HepG2 (cell line): ENCODE results near the gene NGEF. TPM values are rescaled to one million over a fixed set of nuclear protein-coding genes. Genes with fewer than 3 reads are reported as not detected.
A peak's percentile ranks its signal among the peaks of the same experiment; 100 is the strongest.

Source experiments
- DRAP1 ChIP-seq: IDR thresholded peaks from 2 replicates; pipeline ENCODE4 v1.6.1; 2016; ENCODE audit warnings: missing genetic modification reagents, missing compliant biosample characterization
- MED1 ChIP-seq: sonication (generic); formaldehyde crosslinking; IDR thresholded peaks from 2 replicates; pipeline ENCODE4 v1.4.0; 2020; ENCODE audit warnings: missing genetic modification reagents
- MNT ChIP-seq: fragments of 450-650 bp; IDR thresholded peaks from 2 replicates; pipeline ENCODE4 v1.6.1; 2016
- NFAT5 ChIP-seq: sonication (generic); formaldehyde crosslinking; IDR thresholded peaks from 2 replicates; pipeline ENCODE4 v1.4.0; 2020; ENCODE audit warnings: missing genetic modification reagents
- PHF8 ChIP-seq: sonication (generic); formaldehyde crosslinking; IDR thresholded peaks from 2 replicates; pipeline ENCODE4 v1.5.0; 2020; ENCODE audit warnings: missing genetic modification reagents
- PRPF4 ChIP-seq: fragments of 200-400 bp; formaldehyde crosslinking; IDR thresholded peaks from 2 replicates; pipeline ENCODE4 v1.6.1; 2016; ENCODE audit warnings: low read length, low read depth; ENCODE audit not compliant: poor library complexity, severe bottlenecking
- SMAD9 ChIP-seq: sonication (generic); formaldehyde crosslinking; IDR thresholded peaks from 2 replicates; pipeline ENCODE4 v1.5.1; 2020; ENCODE audit warnings: mild to moderate bottlenecking, missing genetic modification reagents
- THYN1 ChIP-seq: sonication (generic); formaldehyde crosslinking; IDR thresholded peaks from 2 replicates; pipeline ENCODE4 v1.8.1; 2023; ENCODE audit warnings: low read depth, mild to moderate bottlenecking, moderate library complexity, missing genetic modification reagents, borderline replicate concordance
- ZBTB49 ChIP-seq: sonication (generic); formaldehyde crosslinking; IDR thresholded peaks from 2 replicates; pipeline ENCODE4 v1.4.0; 2020; ENCODE audit warnings: missing genetic modification reagents, borderline replicate concordance
- ZFP1 ChIP-seq: IDR thresholded peaks from 2 replicates; pipeline ENCODE4 v1.6.1; 2016
- ZNF234 ChIP-seq: sonication (generic); formaldehyde crosslinking; conservative IDR thresholded peaks from 2 replicates; pipeline ENCODE4 v1.5.1; 2020; ENCODE audit warnings: mild to moderate bottlenecking, missing genetic modification reagents
- ZNF280D ChIP-seq: sonication (generic); formaldehyde crosslinking; IDR thresholded peaks from 2 replicates; pipeline ENCODE4 v1.5.1; 2020; ENCODE audit warnings: mild to moderate bottlenecking, missing genetic modification reagents
- ZNF292 ChIP-seq: sonication (generic); formaldehyde crosslinking; IDR thresholded peaks from 2 replicates; pipeline ENCODE4 v1.8.1; 2022; ENCODE audit warnings: mild to moderate bottlenecking, low read depth, missing genetic modification reagents, borderline replicate concordance
- ZNF343 ChIP-seq: sonication (generic); formaldehyde crosslinking; IDR thresholded peaks from 2 replicates; pipeline ENCODE4 v1.4.0; 2020; ENCODE audit warnings: mild to moderate bottlenecking, missing genetic modification reagents
- ZNF839 ChIP-seq: sonication (generic); formaldehyde crosslinking; IDR thresholded peaks from 2 replicates; pipeline ENCODE4 v1.4.0; 2020; ENCODE audit warnings: missing genetic modification reagents, mild to moderate bottlenecking, borderline replicate concordance
- polyA plus RNA-seq, 8 experiments: library from polyadenylated mRNA; depleted of rRNA in 3 of 8; stranded (reverse) in 7 of 8; unstranded in 1 of 8; fragments of >200 nt; fragmentation: Illumina TruSeq in 4 of 8; extraction: Trizol in 4 of 8; gene quantifications; 2 replicates each; pipeline versions ENCODE4 v1.2.1 to v1.2.3, GENCODE V29; 2011 to 2016; ENCODE audit warnings: low read depth in 4 of 8, missing spikeins in 1 of 8, mixed read lengths in 1 of 8; ENCODE audit not compliant: insufficient read depth in 1 of 8
- total RNA-seq, 5 experiments: library from RNA; depleted of rRNA; stranded (reverse); fragments of >200 nt; fragmentation: Illumina TruSeq; extraction: Trizol; gene quantifications; 2 replicates each; pipeline ENCODE4 v1.2.3, GENCODE V29; 2016; ENCODE audit warnings: low read depth in 1 of 5

The NGEF gene
- total and polyA plus RNA-seq, 2 of the 13 experiments (the other 11 are each of a cell fraction or from before 2014, with no cell fraction given), result 14.4 to 36.9 TPM

GRCh38 chr2:233061591-233062450 is 48.8 kb upstream of the NGEF start (continued):
- 0 out of 2 replicates have a peak, but pooled peaks have one; percentile 79 for TF ChIP-seq ZNF280D (CRISPR knock-in tag)
- TF ChIP-seq NFAT5 (CRISPR knock-in tag), result no peak
- no peak for TF ChIP-seq ZNF234 (CRISPR knock-in tag)
- peak; percentile 100 for TF ChIP-seq ZNF292 (CRISPR knock-in tag)
- TF ChIP-seq ZNF343 (CRISPR knock-in tag), result peak; percentile 94
- TF ChIP-seq ZNF839 (CRISPR knock-in tag), result peak; percentile 69; the same call in 1 of the 2 replicates
- no peak for TF ChIP-seq MNT
- peak; percentile 77 for TF ChIP-seq DRAP1 (CRISPR knock-in tag)
- no peak for TF ChIP-seq PRPF4
- TF ChIP-seq ZFP1 (CRISPR knock-in tag), result no peak
- no peak for TF ChIP-seq ZBTB49 (CRISPR knock-in tag)
- TF ChIP-seq THYN1 (CRISPR knock-in tag), result no peak
- peak; percentile 80 for TF ChIP-seq MED1 (CRISPR knock-in tag)
- TF ChIP-seq PHF8 (CRISPR knock-in tag), result peak; percentile 60
- TF ChIP-seq SMAD9, result peak; percentile 28; the same call in 1 of the 2 replicates
